NCI-H2196 (cell line): ENCODE results near the gene KCNMA1.
A peak's percentile ranks its signal among the peaks of the same experiment; 100 is the strongest.
"Not testable (repeated sequence)": the region's sequence is repeated elsewhere in the genome, so short reads cannot be mapped to it uniquely, and the experiment has no call there.

Experiments used
- DNase-seq: peaks from one replicate; lab custom pipeline; 2025; ENCODE audit not compliant: unreplicated experiment; lab: John Stamatoyannopoulos, UW

The KCNMA1 gene

GRCh38 chr10:77405771-77406241, 231.8 kb downstream of the KCNMA1 start:
- DNase-seq = peak; percentile 76

GRCh38 chr10:77404810-77405209, 232.8 kb downstream of the KCNMA1 start:
- DNase-seq = no peak

- no peak for DNase-seq
Measured at GRCh38 chr10:77403761-77404160, 233.8 kb downstream of the KCNMA1 start.

GRCh38 chr10:77401683-77402082, 235.9 kb downstream of the KCNMA1 start:
- DNase-seq = no peak

- peak; percentile 4 for DNase-seq
Measured at GRCh38 chr10:77400033-77400432, 237.6 kb downstream of the KCNMA1 start.

GRCh38 chr10:77398986-77399755, 238.4 kb downstream of the KCNMA1 start:
- no peak for DNase-seq

- DNase-seq = no peak
Measured at GRCh38 chr10:77398558-77398957, 239.1 kb downstream of the KCNMA1 start.

GRCh38 chr10:77397103-77397502, 240.5 kb downstream of the KCNMA1 start:
- DNase-seq = no peak

- no peak for DNase-seq
Measured at GRCh38 chr10:77396290-77396689, 241.3 kb downstream of the KCNMA1 start.

GRCh38 chr10:77393821-77394501, 243.6 kb downstream of the KCNMA1 start:
- peak; percentile 2 for DNase-seq

GRCh38 chr10:77393411-77393810, 244.2 kb downstream of the KCNMA1 start:
- no peak for DNase-seq

GRCh38 chr10:77392851-77393250, 244.8 kb downstream of the KCNMA1 start:
- peak; percentile 65 for DNase-seq

- no peak for DNase-seq
Measured at GRCh38 chr10:77392236-77392721, 245.3 kb downstream of the KCNMA1 start.

- peak; percentile 79 for DNase-seq
Measured at GRCh38 chr10:77391605-77392235, 245.9 kb downstream of the KCNMA1 start.

GRCh38 chr10:77390481-77390891, 247.1 kb downstream of the KCNMA1 start:
- no peak for DNase-seq

- DNase-seq = no peak
Measured at GRCh38 chr10:77388571-77389100, 249.0 kb downstream of the KCNMA1 start.

GRCh38 chr10:77387701-77388100, 249.9 kb downstream of the KCNMA1 start:
- DNase-seq = not testable (repeated sequence)

GRCh38 chr10:77387247-77387646, 250.4 kb downstream of the KCNMA1 start:
- no peak for DNase-seq

- no peak for DNase-seq
Measured at GRCh38 chr10:77386838-77387237, 250.8 kb downstream of the KCNMA1 start.

GRCh38 chr10:77386365-77386764, 251.2 kb downstream of the KCNMA1 start:
- no peak for DNase-seq

- no peak for DNase-seq
Measured at GRCh38 chr10:77385315-77385714, 252.3 kb downstream of the KCNMA1 start.
